ENCODE data around the gene CPSF3.

DNA sequence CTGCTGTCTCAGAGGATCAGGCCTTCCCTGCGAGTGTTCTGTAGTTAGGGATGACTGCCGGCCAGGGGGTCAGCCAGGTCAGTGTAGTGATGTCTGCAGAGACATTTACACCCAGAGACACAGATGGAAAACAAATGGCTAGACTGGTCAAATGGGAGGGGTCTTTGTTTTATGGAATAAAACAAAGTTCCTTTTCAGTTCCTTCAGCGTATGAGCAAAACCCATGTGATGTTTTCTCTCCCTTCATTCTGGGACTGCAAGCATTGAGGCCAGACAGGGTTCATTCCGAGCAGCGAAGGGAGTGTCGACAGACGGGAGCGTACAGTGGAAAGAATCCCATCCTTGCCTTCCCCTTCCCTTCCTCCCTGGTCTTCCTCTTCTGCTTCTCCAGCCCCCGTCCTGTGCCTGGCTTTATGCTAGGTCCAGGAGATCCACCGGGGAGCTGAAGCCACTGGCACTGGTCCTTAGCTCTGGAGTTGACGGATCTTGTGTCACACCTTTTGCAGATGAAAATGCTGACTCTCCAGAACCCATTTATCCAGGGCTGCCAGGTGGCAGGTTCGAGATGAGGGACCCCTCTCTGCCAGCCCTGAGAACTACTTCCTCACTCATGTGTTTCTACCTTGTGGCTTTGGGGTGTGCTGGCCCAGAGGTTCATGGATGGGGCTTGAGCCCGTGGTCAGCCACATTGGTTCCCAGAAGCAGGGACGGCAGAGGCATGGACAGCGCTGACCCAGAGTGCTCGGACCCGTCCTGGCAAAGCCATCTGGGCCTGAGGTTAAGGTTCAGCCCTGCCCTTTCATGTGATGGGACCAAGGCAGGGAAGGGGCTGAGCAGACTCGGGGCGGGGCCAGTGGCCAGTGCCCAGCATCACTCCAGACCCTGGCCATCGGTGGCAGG is 24.3 kb upstream of the CPSF3 start:
- TF ChIP-seq, protein P1, sequence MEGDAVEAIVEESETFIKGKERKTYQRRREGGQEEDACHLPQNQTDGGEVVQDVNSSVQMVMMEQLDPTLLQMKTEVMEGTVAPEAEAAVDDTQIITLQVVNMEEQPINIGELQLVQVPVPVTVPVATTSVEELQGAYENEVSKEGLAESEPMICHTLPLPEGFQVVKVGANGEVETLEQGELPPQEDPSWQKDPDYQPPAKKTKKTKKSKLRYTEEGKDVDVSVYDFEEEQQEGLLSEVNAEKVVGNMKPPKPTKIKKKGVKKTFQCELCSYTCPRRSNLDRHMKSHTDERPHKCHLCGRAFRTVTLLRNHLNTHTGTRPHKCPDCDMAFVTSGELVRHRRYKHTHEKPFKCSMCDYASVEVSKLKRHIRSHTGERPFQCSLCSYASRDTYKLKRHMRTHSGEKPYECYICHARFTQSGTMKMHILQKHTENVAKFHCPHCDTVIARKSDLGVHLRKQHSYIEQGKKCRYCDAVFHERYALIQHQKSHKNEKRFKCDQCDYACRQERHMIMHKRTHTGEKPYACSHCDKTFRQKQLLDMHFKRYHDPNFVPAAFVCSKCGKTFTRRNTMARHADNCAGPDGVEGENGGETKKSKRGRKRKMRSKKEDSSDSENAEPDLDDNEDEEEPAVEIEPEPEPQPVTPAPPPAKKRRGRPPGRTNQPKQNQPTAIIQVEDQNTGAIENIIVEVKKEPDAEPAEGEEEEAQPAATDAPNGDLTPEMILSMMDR (conservative IDR thresholded peaks at IDR 0.05): no peak
- no peak for TF ChIP-seq EZH2 (IDR thresholded peaks at IDR 0.05; ENCODE audit: low read depth)
